ENCODE measurements around the gene RPGRIP1L. TPM values are rescaled to one million over a fixed set of nuclear protein-coding genes. Genes with fewer than 3 reads are reported as not detected.

Gene RPGRIP1L
- total RNA-seq, 1 donor from 2014 or later: 22.0 TPM

- Mint-ChIP-seq H3K36me3 (peaks cover 24% of the 10 kb centered on the region), H3K4me3 (no peak overlapping the region), H3K27me3 (ENCODE audit: low read depth) (no peaks in the 10 kb centered on the region), H3K27ac (no peak overlapping the region), H3K4me1 (peaks cover 4% of the 10 kb centered on the region), H3K9me3 (no peaks in the 10 kb centered on the region)
- DNase-seq (ENCODE audit: low spot score in 2 of 2, unreplicated experiment in 2 of 2): no peak
- TF ChIP-seq CTCF (IDR thresholded peaks at IDR 0.05; ENCODE audit: unreplicated experiment): no peak
Measured at GRCh38 chr16:53601961-53602360, 101.7 kb downstream of the RPGRIP1L start.

GRCh38 chr16:53600616-53601015, 103.0 kb downstream of the RPGRIP1L start:
- no peaks in the 10 kb centered on the region for H3K27me3 Mint-ChIP-seq (ENCODE audit: low read depth)
- H3K27ac Mint-ChIP-seq: no peak overlapping the region
- DNase-seq (ENCODE audit: low spot score in 2 of 2, unreplicated experiment in 2 of 2): no peak
- peaks cover 2% of the 10 kb centered on the region for H3K4me1 Mint-ChIP-seq
- H3K36me3 Mint-ChIP-seq: peaks cover 35% of the 10 kb centered on the region
- TF ChIP-seq CTCF (IDR thresholded peaks at IDR 0.05; ENCODE audit: unreplicated experiment): no peak
- H3K4me3 Mint-ChIP-seq: no peak overlapping the region
- peaks cover 11% of the 10 kb centered on the region for H3K9me3 Mint-ChIP-seq

- TF ChIP-seq CTCF (IDR thresholded peaks at IDR 0.05; ENCODE audit: unreplicated experiment): no peak
- Mint-ChIP-seq H3K4me1 (peaks cover 2% of the 10 kb centered on the region), H3K27me3 (ENCODE audit: low read depth) (no peaks in the 10 kb centered on the region), H3K36me3 (peaks cover 35% of the 10 kb centered on the region), H3K4me3 (no peak overlapping the region), H3K9me3 (peaks cover 16% of the 10 kb centered on the region), H3K27ac (no peak overlapping the region)
- DNase-seq (ENCODE audit: low spot score in 2 of 2, unreplicated experiment in 2 of 2): no peak
Measured at GRCh38 chr16:53600126-53600525, 103.5 kb downstream of the RPGRIP1L start.

GRCh38 chr16:53599548-53599947, 104.1 kb downstream of the RPGRIP1L start:
- no peak for TF ChIP-seq CTCF (IDR thresholded peaks at IDR 0.05; ENCODE audit: unreplicated experiment)

GRCh38 chr16:53598511-53599275, 105.0 kb downstream of the RPGRIP1L start:
- Mint-ChIP-seq H3K27me3 (ENCODE audit: low read depth) (no peaks in the 10 kb centered on the region), H3K27ac (no peak overlapping the region), H3K4me1 (peaks cover 2% of the 10 kb centered on the region), H3K4me3 (no peak overlapping the region), H3K9me3 (peaks cover 27% of the 10 kb centered on the region), H3K36me3 (peaks cover 29% of the 10 kb centered on the region)
- no peak for DNase-seq (ENCODE audit: low spot score in 2 of 2, unreplicated experiment in 2 of 2)
- no peak for TF ChIP-seq CTCF (IDR thresholded peaks at IDR 0.05; ENCODE audit: unreplicated experiment)

More at GRCh38 chr16:53599548-53599947, 104.1 kb downstream of the RPGRIP1L start:
- no peak overlapping the region for H3K27ac Mint-ChIP-seq
- no peak for DNase-seq (ENCODE audit: low spot score in 2 of 2, unreplicated experiment in 2 of 2)
- peaks cover 36% of the 10 kb centered on the region for H3K36me3 Mint-ChIP-seq
- H3K4me3 Mint-ChIP-seq: no peak overlapping the region
- peaks cover 22% of the 10 kb centered on the region for H3K9me3 Mint-ChIP-seq
- peaks cover 2% of the 10 kb centered on the region for H3K4me1 Mint-ChIP-seq
- no peaks in the 10 kb centered on the region for H3K27me3 Mint-ChIP-seq (ENCODE audit: low read depth)

Measured in mesothelial cell of epicardium (in vitro differentiated cells).